DND-41 (cell line): Measurements from ENCODE around the gene TEC.

Source experiments
- CTCF ChIP-seq: IDR thresholded peaks from 2 replicates; pipeline ENCODE4 v1.5.1; 2012; ENCODE audit warnings: borderline replicate concordance, low read length, moderate library complexity, mild to moderate bottlenecking; ENCODE audit not compliant: poor library complexity, severe bottlenecking; ENCODE audit errors: extremely low read depth
- EZH2 ChIP-seq: IDR thresholded peaks from 3 replicates; pipeline ENCODE4 v1.6.1; 2012; ENCODE audit warnings: borderline replicate concordance, low read depth, mild to moderate bottlenecking, moderate library complexity, low read length, inconsistent platforms; ENCODE audit not compliant: severe bottlenecking

GRCh38 chr4:48195374-48195773 lies 74.3 kb downstream of the TEC start:
- TF ChIP-seq CTCF = no peak
- no peak for TF ChIP-seq EZH2
